GM23338 (cell line): ENCODE measurements around the gene LPCAT4. TPM values are rescaled to one million over a fixed set of nuclear protein-coding genes. Genes with fewer than 3 reads are reported as not detected.

Source experiments
- ATAC-seq: fragments of 200-7000 bp; cut with Tn5 transposase; 3 replicates; pipeline ENCODE4 v1.9.1; 2020
- DNase-seq: peaks from one replicate; pipeline ENCODE4 v3.0.0-alpha.2; 2015; ENCODE audit warnings: low spot score
- H2AFZ ChIP-seq: fragments of 200-600 bp; sonication (generic); 2 replicates; pipeline ENCODE4 v1.8.0; 2016; ENCODE audit warnings: antibody characterized with exemption, mild to moderate bottlenecking, moderate library complexity
- H3F3A ChIP-seq: fragments of 200-600 bp; sonication (generic); replicated peaks from 2 replicates; pipeline ENCODE4 v1.8.0; 2017; ENCODE audit warnings: antibody characterized with exemption, mixed run types, low read depth
- H3K27ac ChIP-seq: fragments of 200-600 bp; sonication (generic); 2 replicates; pipeline ENCODE4 v1.6.1; 2016; ENCODE audit warnings: low read depth
- H3K27me3 ChIP-seq: fragments of 200-600 bp; sonication (generic); 2 replicates; pipeline ENCODE4 v1.8.0; 2016; ENCODE audit warnings: mild to moderate bottlenecking, mixed run types, moderate library complexity; ENCODE audit not compliant: insufficient read depth
- H3K36me3 ChIP-seq: fragments of 200-600 bp; sonication (generic); 2 replicates; pipeline ENCODE4 v1.8.0; 2016; ENCODE audit warnings: mild to moderate bottlenecking; ENCODE audit not compliant: insufficient read depth
- H3K4me1 ChIP-seq: fragments of 200-600 bp; sonication (generic); 2 replicates; pipeline ENCODE4 v1.8.0; 2016; ENCODE audit warnings: mild to moderate bottlenecking, moderate library complexity; ENCODE audit not compliant: insufficient read depth
- H3K4me2 ChIP-seq: fragments of 200-600 bp; sonication (generic); 2 replicates; pipeline ENCODE4 v1.7.1; 2017; ENCODE audit warnings: mixed run types
- H3K4me3 ChIP-seq: fragments of 200-600 bp; sonication (generic); 2 replicates; pipeline ENCODE4 v1.6.1; 2016; ENCODE audit warnings: mixed run types
- H3K79me2 ChIP-seq: fragments of 200-600 bp; sonication (generic); replicated peaks from 2 replicates; pipeline ENCODE4 v1.8.0; 2017; ENCODE audit warnings: mild to moderate bottlenecking; ENCODE audit not compliant: insufficient read depth
- H3K9me2 ChIP-seq: fragments of 200-600 bp; sonication (generic); 2 replicates; pipeline ENCODE4 v1.8.0; 2017; ENCODE audit not compliant: insufficient read depth
- H4K20me1 ChIP-seq: fragments of 200-600 bp; sonication (generic); replicated peaks from 2 replicates; pipeline ENCODE4 v1.8.0; 2017; ENCODE audit warnings: mild to moderate bottlenecking; ENCODE audit not compliant: insufficient read depth
- H3K27ac Mint-ChIP-seq: 2 replicates; pipeline ENCODE4 v1.8.0; 2020; ENCODE audit warnings: inconsistent platforms, mild to moderate bottlenecking, moderate library complexity, mixed read lengths
- H3K27me3 Mint-ChIP-seq: 3 replicates; pipeline ENCODE4 v1.8.0; 2022; ENCODE audit warnings: low read depth, mild to moderate bottlenecking, moderate library complexity, mixed read lengths, inconsistent platforms; ENCODE audit not compliant: insufficient read depth, poor library complexity
- H3K36me3 Mint-ChIP-seq: 3 replicates; pipeline ENCODE4 v1.8.0; 2021; ENCODE audit warnings: low read depth, mild to moderate bottlenecking, inconsistent platforms, moderate library complexity, mixed read lengths
- H3K4me1 Mint-ChIP-seq: 3 replicates; pipeline ENCODE4 v1.8.0; 2020; ENCODE audit warnings: mild to moderate bottlenecking, inconsistent platforms, mixed read lengths
- H3K4me3 Mint-ChIP-seq: 3 replicates; pipeline ENCODE4 v1.8.0; 2021; ENCODE audit warnings: moderate library complexity, mild to moderate bottlenecking, inconsistent platforms, mixed read lengths
- H3K9me3 Mint-ChIP-seq: 3 replicates; pipeline ENCODE4 v1.8.0; 2020; ENCODE audit warnings: moderate library complexity, mild to moderate bottlenecking, inconsistent platforms, mixed read lengths
- CTCF ChIP-seq, 2 experiments: fragments of 200-600 bp in 1 of 2; sonication (generic) in 1 of 2; conservative IDR thresholded peaks; 2 replicates each; pipeline versions ENCODE4 v1.5.1 to v1.6.1; 2016 to 2017; ENCODE audit warnings: antibody characterized with exemption in 2 of 2, low read depth in 2 of 2, mild to moderate bottlenecking in 2 of 2, moderate library complexity in 1 of 2
- ETS1 ChIP-seq: IDR thresholded peaks from 2 replicates; pipeline ENCODE4 v1.6.1; 2016; ENCODE audit warnings: antibody characterized with exemption
- JUNB ChIP-seq: IDR thresholded peaks from one replicate; pipeline ENCODE4 v1.6.1; 2016; ENCODE audit warnings: antibody characterized with exemption; ENCODE audit not compliant: unreplicated experiment
- NANOG ChIP-seq: IDR thresholded peaks from 2 replicates; pipeline ENCODE4 v1.6.1; 2016; ENCODE audit warnings: antibody characterized with exemption, borderline replicate concordance
- ZNF331 ChIP-seq: fragments of 250-450 bp; sonication (Bioruptor Pico); IDR thresholded peaks from 2 replicates; pipeline ENCODE4 v1.5.0; 2020; ENCODE audit warnings: low read depth, mild to moderate bottlenecking, moderate library complexity
- ZNF462 ChIP-seq: fragments of 250-450 bp; sonication (Bioruptor Pico); IDR thresholded peaks from 2 replicates; pipeline ENCODE4 v1.5.0; 2020; ENCODE audit warnings: mild to moderate bottlenecking, moderate library complexity
- polyA plus RNA-seq: library from polyadenylated mRNA; unstranded; fragments of >200 nt; fragmentation: Nextera tagmentation; extraction: Ambion mirVana; gene quantifications from 2 replicates; pipeline ENCODE4 v1.2.1, GENCODE V29; 2016
- total RNA-seq: library from RNA; depleted of rRNA; stranded (reverse); fragments of >200 nt; shearing (Covaris generic); gene quantifications from 2 replicates; pipeline ENCODE4 v1.2.3, GENCODE V29; 2014

The LPCAT4 gene
- total and polyA plus RNA-seq, 2 experiments from 2014 or later = 36.8 to 49.1 TPM

GRCh38 chr15:34361278-34361677 lies 5.7 kb downstream of the LPCAT4 start (continued):
- no peak for TF ChIP-seq ZNF462 (CRISPR knock-in tag)
- TF ChIP-seq JUNB = no peak
- TF ChIP-seq ETS1 = no peak

- H3K4me1 Mint-ChIP-seq = peaks cover 11% of the 10 kb centered on the region
- no peak overlapping the region for H3K4me3 ChIP-seq
- H3K79me2 ChIP-seq = peaks cover 12% of the 10 kb centered on the region
- H3K27ac Mint-ChIP-seq = peak overlapping the region; percentile 51; the same call in 1 of the 2 replicates
- H3K36me3 Mint-ChIP-seq = peaks cover 77% of the 10 kb centered on the region
- H3K27me3 Mint-ChIP-seq = peaks cover 11% of the 10 kb centered on the region
- ATAC-seq = peak; percentile 86
- H3F3A ChIP-seq = no peaks in the 10 kb centered on the region
- no peaks in the 10 kb centered on the region for H3K27me3 ChIP-seq
- peak; percentile 71 for DNase-seq
- no peaks in the 10 kb centered on the region; the same call in 2 of the 3 replicates for H3K9me3 Mint-ChIP-seq
- H3K4me3 Mint-ChIP-seq = no peak overlapping the region
- peaks cover 2% of the 10 kb centered on the region for H3K4me1 ChIP-seq
- no peak overlapping the region for H2AFZ ChIP-seq
- peaks cover 15% of the 10 kb centered on the region for H3K36me3 ChIP-seq
- H4K20me1 ChIP-seq = peaks cover 11% of the 10 kb centered on the region; the same call in 1 of the 2 replicates
- H3K27ac ChIP-seq = no peak overlapping the region
- no peaks in the 10 kb centered on the region for H3K9me2 ChIP-seq
- H3K4me2 ChIP-seq = no peak overlapping the region
- TF ChIP-seq ZNF331 (CRISPR knock-in tag) (no peak), CTCF (conservative IDR thresholded peaks at IDR 0.05; ENCODE audit: low read depth in 2 of 2) (peak; percentile 7 to 37; a peak in 2 of 4 replicates), JUNB (no peak), NANOG (no peak), ZNF462 (CRISPR knock-in tag) (no peak)
Measured at GRCh38 chr15:34360298-34360697, 6.7 kb downstream of the LPCAT4 start.
